Tibial artery (tissue), 4 donors: ENCODE results near the gene PHLDB1.

Experiments used
- DNase-seq, 2 donors: peaks; one replicate each; pipeline ENCODE4 v3.0.0-alpha.2; 2019
- H3K27ac ChIP-seq, 2 donors: fragments of 200-600 bp; sonication (generic) in 1 of 2; 1 replicate in 1 of 2; 2 replicates in 1 of 2; pipeline ENCODE4 v1.5.1; 2018 to 2019; ENCODE audit warnings: mild to moderate bottlenecking in 1 of 2
- H3K27me3 ChIP-seq, 2 donors: fragments of 200-600 bp; sonication (generic) in 1 of 2; one replicate each; pipeline versions ENCODE4 v1.5.1 to v1.6.0; 2016 to 2019
- H3K36me3 ChIP-seq, 3 donors: fragments of 200-600 bp; sonication (generic) in 2 of 3; one replicate each; pipeline ENCODE4 v1.5.1; 2016 to 2019; ENCODE audit warnings: mild to moderate bottlenecking in 2 of 3
- H3K4me1 ChIP-seq, 4 donors: fragments of 200-600 bp; sonication (generic) in 2 of 4; 1 replicate in 3 of 4; 2 replicates in 1 of 4; pipeline ENCODE4 v1.5.1; 2016 to 2019
- H3K4me3 ChIP-seq, 2 donors: fragments of 200-600 bp; sonication (generic) in 1 of 2; 1 replicate in 1 of 2; 2 replicates in 1 of 2; pipeline ENCODE4 v1.5.1; 2018 to 2019; ENCODE audit warnings: mild to moderate bottlenecking in 2 of 2
- H3K9me3 ChIP-seq, 3 donors: fragments of 200-600 bp; sonication (generic) in 1 of 3; one replicate each; pipeline ENCODE4 v1.5.1; 2016 to 2019
- intact Hi-C: fragments of 100-400 bp; cut with DNase I; formaldehyde crosslinking; loops from one replicate; pipeline ENCODE4 v1.15.0; 2023; ENCODE audit warnings: low total_unique reads
- TF ChIP-seq, protein P1 (sequence below), 2 experiments: fragments of 200-600 bp in 1 of 2; fragments of 450-650 bp in 1 of 2; IDR thresholded peaks; one replicate each; pipeline ENCODE4 v1.5.1; 2017 to 2019; ENCODE audit warnings: antibody characterized with exemption in 2 of 2, mild to moderate bottlenecking in 1 of 2, moderate library complexity in 1 of 2

The PHLDB1 gene

DNA sequence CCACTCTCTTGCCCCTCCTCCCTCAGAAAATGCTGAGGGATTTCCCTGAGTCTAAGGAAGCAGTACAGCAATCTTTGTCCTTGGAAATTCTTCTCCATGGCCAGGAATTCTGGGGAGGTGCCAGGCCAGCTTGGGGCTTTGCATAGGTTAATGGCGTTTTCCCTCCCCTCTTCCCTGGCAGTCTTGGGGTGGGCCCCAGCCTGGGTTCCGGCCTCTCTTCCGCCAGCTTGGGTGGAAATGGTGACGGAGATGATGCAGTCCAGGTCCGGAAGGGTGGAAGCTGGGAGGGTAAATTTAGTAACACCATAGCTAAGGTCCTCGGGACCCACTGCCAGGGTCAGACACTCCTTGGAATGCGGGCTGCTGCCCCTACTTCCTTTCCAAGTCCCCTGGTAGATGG, 5.0 kb downstream of the PHLDB1 start:
- Histone ChIP-seq H3K27me3 (no peaks in the 10 kb centered on the region), H3K27ac (peak overlapping the region; percentile 56 to 57), H3K9me3 (no peaks in the 10 kb centered on the region), H3K4me3 (peak overlapping the region in 1 of 2 donors; percentile 7), H3K4me1 (peaks cover 0 to 40% (median 35%) of the 10 kb centered on the region in 4 donors), H3K36me3 (peaks cover 9 to 35% (median 22%) of the 10 kb centered on the region in 3 donors)
- DNase-seq = peak in 1 of 2 donors; percentile 23
- TF ChIP-seq, protein P1, sequence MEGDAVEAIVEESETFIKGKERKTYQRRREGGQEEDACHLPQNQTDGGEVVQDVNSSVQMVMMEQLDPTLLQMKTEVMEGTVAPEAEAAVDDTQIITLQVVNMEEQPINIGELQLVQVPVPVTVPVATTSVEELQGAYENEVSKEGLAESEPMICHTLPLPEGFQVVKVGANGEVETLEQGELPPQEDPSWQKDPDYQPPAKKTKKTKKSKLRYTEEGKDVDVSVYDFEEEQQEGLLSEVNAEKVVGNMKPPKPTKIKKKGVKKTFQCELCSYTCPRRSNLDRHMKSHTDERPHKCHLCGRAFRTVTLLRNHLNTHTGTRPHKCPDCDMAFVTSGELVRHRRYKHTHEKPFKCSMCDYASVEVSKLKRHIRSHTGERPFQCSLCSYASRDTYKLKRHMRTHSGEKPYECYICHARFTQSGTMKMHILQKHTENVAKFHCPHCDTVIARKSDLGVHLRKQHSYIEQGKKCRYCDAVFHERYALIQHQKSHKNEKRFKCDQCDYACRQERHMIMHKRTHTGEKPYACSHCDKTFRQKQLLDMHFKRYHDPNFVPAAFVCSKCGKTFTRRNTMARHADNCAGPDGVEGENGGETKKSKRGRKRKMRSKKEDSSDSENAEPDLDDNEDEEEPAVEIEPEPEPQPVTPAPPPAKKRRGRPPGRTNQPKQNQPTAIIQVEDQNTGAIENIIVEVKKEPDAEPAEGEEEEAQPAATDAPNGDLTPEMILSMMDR (IDR thresholded peaks at IDR 0.05) = no peak
- intact Hi-C loops = no loop called here

DNA sequence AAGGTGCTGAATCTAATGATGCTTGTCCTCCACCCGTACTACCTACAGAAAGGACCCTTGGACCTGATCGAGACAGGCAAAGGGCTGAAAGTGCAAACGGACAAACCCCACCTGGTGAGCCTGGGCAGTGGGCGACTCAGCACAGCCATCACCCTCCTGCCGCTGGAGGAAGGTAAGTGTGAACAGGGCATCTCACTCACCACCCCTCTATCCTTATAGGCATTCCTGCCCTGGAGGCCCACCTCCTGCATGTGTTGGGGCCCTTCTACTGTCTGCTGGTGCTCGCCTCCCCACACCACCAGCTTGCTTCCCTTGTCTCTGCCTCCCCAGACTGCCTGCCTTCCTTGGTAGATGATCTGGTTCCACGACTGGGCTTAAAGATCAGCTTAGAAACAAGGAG, 7.1 kb downstream of the PHLDB1 start:
- Histone ChIP-seq H3K4me1 (peaks cover 0 to 50% (median 45%) of the 10 kb centered on the region in 4 donors), H3K27me3 (no peaks in the 10 kb centered on the region), H3K4me3 (no peak overlapping the region), H3K36me3 (peaks cover 9 to 35% (median 22%) of the 10 kb centered on the region in 3 donors), H3K9me3 (no peaks in the 10 kb centered on the region), H3K27ac (no peak overlapping the region)
- DNase-seq = peak in 1 of 2 donors; percentile 16
- TF ChIP-seq, protein P1 (IDR thresholded peaks at IDR 0.05) = no peak
- intact Hi-C loops = no loop called here

DNA sequence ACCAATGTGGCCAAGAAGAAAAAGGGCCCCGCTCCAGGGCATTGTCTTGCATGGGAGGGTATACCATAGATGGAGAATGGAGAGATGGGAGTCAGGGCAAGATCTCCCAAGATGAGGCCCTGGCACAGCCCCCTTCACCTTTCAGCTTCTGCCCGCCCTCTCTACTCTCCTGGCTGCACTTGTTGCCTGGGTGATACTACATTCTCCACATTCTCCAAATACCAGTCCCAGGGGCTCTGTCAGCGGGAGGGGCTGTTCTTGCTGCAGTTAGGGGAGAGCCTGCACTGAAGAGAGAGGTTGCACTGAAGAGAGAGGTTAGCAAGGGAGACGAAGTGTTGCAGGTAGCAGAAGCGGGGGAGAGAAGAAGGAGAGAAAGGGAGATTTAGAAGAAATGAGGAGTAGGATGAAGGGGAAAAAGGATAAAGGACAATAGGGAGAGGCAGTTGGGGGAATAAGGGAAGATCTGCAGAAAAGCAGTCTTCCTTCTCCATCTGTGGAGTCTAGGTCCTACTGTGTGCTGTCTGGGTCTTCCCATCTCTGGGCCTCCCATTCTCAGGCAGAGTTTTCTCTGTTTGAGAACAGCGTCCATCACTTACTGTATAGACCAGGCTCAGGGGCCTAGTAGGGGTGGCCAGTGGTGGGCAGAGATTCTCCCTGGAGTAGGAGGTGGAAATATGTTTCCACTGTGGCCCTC, 8.0 kb downstream of the PHLDB1 start:
- TF ChIP-seq, protein P1 (IDR thresholded peaks at IDR 0.05) = no peak

DNA sequence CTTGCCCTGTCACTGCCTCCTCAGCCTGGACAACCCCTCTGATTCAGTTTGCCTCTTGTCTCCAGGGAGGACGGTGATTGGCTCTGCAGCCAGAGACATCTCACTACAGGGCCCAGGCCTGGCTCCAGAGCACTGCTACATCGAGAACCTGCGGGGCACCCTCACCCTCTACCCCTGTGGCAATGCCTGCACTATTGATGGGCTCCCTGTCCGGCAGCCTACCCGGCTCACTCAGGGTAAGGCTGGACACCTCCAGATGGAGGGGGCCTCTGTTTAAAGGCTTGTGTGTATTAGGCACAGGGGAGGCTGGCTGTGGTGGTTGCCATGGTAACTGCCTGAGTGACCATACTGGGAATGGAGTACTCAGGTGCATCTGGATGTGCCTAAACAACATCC, 8.6 kb downstream of the PHLDB1 start:
- no peaks in the 10 kb centered on the region for H3K9me3 ChIP-seq
- TF ChIP-seq, protein P1 (IDR thresholded peaks at IDR 0.05) = no peak
- intact Hi-C loops = no loop called here
- peak in 1 of 2 donors; percentile 47 for DNase-seq
- peaks cover 9 to 35% (median 22%) of the 10 kb centered on the region in 3 donors for H3K36me3 ChIP-seq
- H3K27ac ChIP-seq = peak overlapping the region in 1 of 2 donors; percentile 93
- H3K4me3 ChIP-seq = no peak overlapping the region
- no peaks in the 10 kb centered on the region for H3K27me3 ChIP-seq
- H3K4me1 ChIP-seq = peaks cover 0 to 51% (median 45%) of the 10 kb centered on the region in 4 donors

More for the DNA sequence above, 8.0 kb downstream of the PHLDB1 start:
- Histone ChIP-seq H3K4me3 (no peak overlapping the region), H3K27me3 (no peaks in the 10 kb centered on the region), H3K4me1 (peaks cover 0 to 50% (median 45%) of the 10 kb centered on the region in 4 donors), H3K36me3 (peaks cover 9 to 35% (median 22%) of the 10 kb centered on the region in 3 donors), H3K27ac (peak overlapping the region in 1 of 2 donors; percentile 93), H3K9me3 (no peaks in the 10 kb centered on the region)
- DNase-seq = peak in 1 of 2 donors; percentile 17
- intact Hi-C loops = no loop called here

DNA sequence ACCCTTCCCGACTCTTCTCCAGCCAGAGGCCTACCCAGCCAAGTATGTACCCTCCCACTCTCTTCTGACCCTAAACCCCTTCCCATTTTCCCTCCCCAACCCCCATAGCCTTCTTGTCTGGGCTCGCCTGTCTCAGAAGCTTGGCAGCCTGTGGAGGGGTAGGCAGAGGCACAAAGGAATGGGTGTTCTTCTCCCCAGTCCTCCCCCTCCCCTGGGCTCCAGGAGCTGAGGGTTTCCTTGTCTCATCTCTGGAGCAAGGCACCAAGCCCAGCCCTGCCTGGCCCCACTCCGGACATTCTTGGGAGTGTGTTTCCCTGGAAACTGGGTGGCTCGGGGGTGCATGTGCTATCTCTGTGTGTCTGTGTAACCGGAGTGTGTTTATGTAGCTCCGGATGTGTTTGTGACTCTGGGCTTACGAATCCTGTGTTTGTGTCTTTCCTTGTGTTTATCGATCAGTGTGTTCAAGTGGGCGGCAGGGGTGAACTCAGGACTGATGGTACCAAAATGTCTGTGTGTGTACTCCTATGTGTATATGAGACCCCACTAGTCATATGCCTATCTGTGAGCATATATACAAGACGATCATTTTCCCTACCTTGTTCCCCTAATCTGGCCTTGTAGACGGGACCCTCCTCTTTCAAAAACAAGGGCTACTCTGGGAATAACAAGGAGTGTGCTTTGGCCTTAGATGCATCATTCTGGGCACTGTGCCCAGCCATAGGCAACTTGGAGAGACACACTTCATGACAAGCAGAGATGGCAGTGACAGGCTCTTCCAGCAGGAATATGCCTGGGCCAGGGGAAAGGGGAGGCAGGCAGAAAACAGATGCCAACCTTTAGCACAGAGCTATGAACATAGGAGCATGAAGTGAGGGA, 10.9 kb downstream of the PHLDB1 start:
- H3K4me3 ChIP-seq = no peak overlapping the region

More for the DNA sequence above, 10.9 kb downstream of the PHLDB1 start:
- peak overlapping the region; percentile 87 to 93 for H3K27ac ChIP-seq
- intact Hi-C loops = no loop called here
- H3K27me3 ChIP-seq = no peaks in the 10 kb centered on the region
- DNase-seq = peak; percentile 83 to 88
- H3K4me1 ChIP-seq = peaks cover 5 to 62% (median 57%) of the 10 kb centered on the region in 4 donors
- TF ChIP-seq, protein P1 (IDR thresholded peaks at IDR 0.05) = no peak
- H3K36me3 ChIP-seq = peaks cover 9 to 35% (median 22%) of the 10 kb centered on the region in 3 donors
- no peaks in the 10 kb centered on the region for H3K9me3 ChIP-seq
